ENCODE data around the gene YBX2.

DNA sequence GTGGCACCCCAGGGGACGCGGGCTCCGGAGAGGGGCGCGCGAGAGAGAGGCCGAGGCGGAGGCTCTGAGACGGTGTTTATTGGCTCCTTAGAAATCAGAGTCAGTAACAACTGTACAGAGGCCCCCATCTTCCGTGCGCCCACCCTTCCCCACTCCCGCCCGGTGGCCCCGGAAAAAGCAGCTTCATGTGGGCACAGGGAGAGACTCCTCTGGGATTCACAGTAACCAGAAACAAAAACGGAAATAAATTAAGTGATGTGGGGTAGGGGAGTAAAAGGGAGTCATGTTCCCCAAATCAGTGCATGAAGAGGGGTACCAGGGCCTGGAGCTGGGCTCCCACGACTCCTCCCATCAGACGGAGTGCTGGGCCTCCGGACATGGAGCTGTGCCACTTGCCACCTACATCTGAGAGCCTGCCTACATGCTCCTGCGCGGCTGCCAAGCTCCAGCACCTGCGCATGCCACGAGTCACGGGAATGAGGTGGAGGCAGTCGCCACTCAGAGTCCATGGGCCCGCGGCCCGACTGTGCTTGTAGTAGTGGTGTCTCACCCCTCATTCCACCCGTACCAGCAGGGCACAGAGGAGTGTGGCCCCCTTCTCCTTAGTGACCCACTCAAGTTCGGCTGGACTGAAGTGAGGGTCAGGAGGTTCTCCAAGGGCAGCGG, 21.3 kb upstream of the YBX2 start:
- TF ChIP-seq CTCF (IDR thresholded peaks at IDR 0.05) (no peak), POLR2AphosphoS5 (IDR thresholded peaks at IDR 0.05) (no peak)

Data from gastroesophageal sphincter (tissue), 3 donors.